Trophoblast cell (in vitro differentiated cells and primary cell): ENCODE measurements around the gene FGFBP1.

ENCODE experiments used
- DNase-seq, 2 donors: peaks; one replicate each; pipeline ENCODE4 v3.0.0-alpha.2; 2016
- H2AFZ ChIP-seq: 2 replicates; pipeline ENCODE4 v1.6.1; 2013; ENCODE audit warnings: low read length, moderate library complexity, mild to moderate bottlenecking; ENCODE audit not compliant: insufficient read depth, poor library complexity
- H2AK5ac ChIP-seq: 2 replicates; pipeline ENCODE4 v1.6.1; 2013; ENCODE audit warnings: mild to moderate bottlenecking, low read length
- H2BK120ac ChIP-seq: 2 replicates; pipeline ENCODE4 v1.6.1; 2013; ENCODE audit warnings: low read length, mild to moderate bottlenecking, moderate library complexity; ENCODE audit not compliant: insufficient read depth, poor library complexity
- H2BK12ac ChIP-seq: 2 replicates; pipeline ENCODE4 v1.6.1; 2013; ENCODE audit warnings: mild to moderate bottlenecking, low read length, moderate library complexity
- H2BK5ac ChIP-seq: 2 replicates; pipeline ENCODE4 v1.6.1; 2013; ENCODE audit warnings: low read length, low read depth, moderate library complexity, mild to moderate bottlenecking; ENCODE audit not compliant: poor library complexity
- H3K14ac ChIP-seq: 2 replicates; pipeline ENCODE4 v1.6.1; 2013; ENCODE audit warnings: mild to moderate bottlenecking, low read length
- H3K18ac ChIP-seq: 2 replicates; pipeline ENCODE4 v1.6.1; 2013; ENCODE audit warnings: mild to moderate bottlenecking, low read length
- H3K23ac ChIP-seq: 2 replicates; pipeline ENCODE4 v1.6.1; 2013; ENCODE audit warnings: low read length
- H3K27ac ChIP-seq: 2 replicates; pipeline ENCODE4 v1.5.1; 2013; ENCODE audit warnings: low read depth, mild to moderate bottlenecking, inconsistent platforms, low read length, moderate library complexity
- H3K27me3 ChIP-seq: 2 replicates; pipeline ENCODE4 v1.6.1; 2013; ENCODE audit warnings: inconsistent platforms, mild to moderate bottlenecking, low read length, moderate library complexity; ENCODE audit not compliant: insufficient read depth
- H3K36me3 ChIP-seq, 2 experiments: 1 replicate in 1 of 2; 2 replicates in 1 of 2; pipeline ENCODE4 v1.6.1; 2013; ENCODE audit warnings: low read length in 2 of 2, mild to moderate bottlenecking in 2 of 2, moderate library complexity in 1 of 2; ENCODE audit not compliant: insufficient read depth in 2 of 2, control insufficient read depth in 1 of 2
- H3K4ac ChIP-seq: 2 replicates; pipeline ENCODE4 v1.6.1; 2013; ENCODE audit warnings: low read depth, mild to moderate bottlenecking, low read length, moderate library complexity
- H3K4me1 ChIP-seq, 2 experiments: 1 replicate in 1 of 2; 2 replicates in 1 of 2; pipeline ENCODE4 v1.6.1; 2013; ENCODE audit warnings: low read length in 2 of 2, mild to moderate bottlenecking in 2 of 2, moderate library complexity in 1 of 2; ENCODE audit not compliant: insufficient read depth in 2 of 2, control insufficient read depth in 1 of 2
- H3K4me2 ChIP-seq: 2 replicates; pipeline ENCODE4 v1.6.1; 2013; ENCODE audit warnings: inconsistent platforms, mild to moderate bottlenecking, low read length, moderate library complexity
- H3K4me3 ChIP-seq: 2 replicates; pipeline ENCODE4 v1.5.1; 2013; ENCODE audit warnings: mild to moderate bottlenecking, low read depth, low read length, inconsistent platforms
- H3K79me1 ChIP-seq: one replicate; pipeline ENCODE4 v1.6.1; 2013; ENCODE audit warnings: low read length
- H3K79me2 ChIP-seq: 2 replicates; pipeline ENCODE4 v1.6.1; 2013; ENCODE audit warnings: low read length, mild to moderate bottlenecking; ENCODE audit not compliant: control insufficient read depth, insufficient read depth, poor library complexity
- H3K9ac ChIP-seq: 2 replicates; pipeline ENCODE4 v1.6.1; 2013; ENCODE audit warnings: mild to moderate bottlenecking, low read length
- H3K9me3 ChIP-seq: 2 replicates; pipeline ENCODE4 v1.6.1; 2013; ENCODE audit warnings: low read depth, mild to moderate bottlenecking, control low read depth, inconsistent platforms, low read length; ENCODE audit not compliant: insufficient read depth
- H4K12ac ChIP-seq: 2 replicates; pipeline ENCODE4 v1.6.1; 2013; ENCODE audit warnings: low read depth, mild to moderate bottlenecking, low read length, moderate library complexity
- H4K8ac ChIP-seq: 2 replicates; pipeline ENCODE4 v1.6.1; 2013; ENCODE audit warnings: low read depth, mild to moderate bottlenecking, low read length, moderate library complexity
- H4K91ac ChIP-seq: one replicate; pipeline ENCODE4 v1.6.1; 2013; ENCODE audit warnings: low read depth, mild to moderate bottlenecking, low read length, moderate library complexity
- WGBS: extraction: QIAGEN DNeasy Blood & Tissue Kit; methylation state at CpG from one replicate; pipeline ENCODE4 v1.1.7; 2013; ENCODE audit warnings: missing lambda C conversion rate; ENCODE audit not compliant: insufficient read length, insufficient coverage; ENCODE audit errors: extremely low coverage; 5-methylcytosine and 5-hydroxymethylcytosine counted together

Gene FGFBP1

GRCh38 chr4:15982842-15983524, 44.4 kb upstream of the FGFBP1 start:
- H3K4me3 ChIP-seq: no peak overlapping the region
- no peaks in the 10 kb centered on the region for H3K27me3 ChIP-seq
- no peak overlapping the region for H2BK5ac ChIP-seq
- H3K4me1 ChIP-seq: peaks cover 4 to 11% of the 10 kb centered on the region in 2 experiments
- H3K27ac ChIP-seq: peak overlapping the region; percentile 1
- no peak overlapping the region for H4K91ac ChIP-seq
- DNase-seq: peak in 1 of 2 donors; percentile 51
- no peak overlapping the region for H3K23ac ChIP-seq
- H3K79me1 ChIP-seq: no peaks in the 10 kb centered on the region
- no peak overlapping the region for H3K4me2 ChIP-seq
- H3K4ac ChIP-seq: no peak overlapping the region
- no peak overlapping the region for H2AFZ ChIP-seq
- H3K9me3 ChIP-seq: peaks cover 1% of the 10 kb centered on the region
- no peak overlapping the region for H4K12ac ChIP-seq
- H2BK120ac ChIP-seq: no peak overlapping the region
- H3K36me3 ChIP-seq: peaks cover 11 to 15% of the 10 kb centered on the region in 2 experiments
- no peak overlapping the region for H2AK5ac ChIP-seq
- no peaks in the 10 kb centered on the region for H3K79me2 ChIP-seq
- WGBS: no CpG with 5 or more reads among the region's 8 CpGs
- H3K9ac ChIP-seq: no peak overlapping the region
- H3K18ac ChIP-seq: no peak overlapping the region
- H4K8ac ChIP-seq: no peak overlapping the region
- no peak overlapping the region for H3K14ac ChIP-seq
- H2BK12ac ChIP-seq: no peak overlapping the region

GRCh38 chr4:15976456-15977447, 38.2 kb upstream of the FGFBP1 start:
- H4K12ac ChIP-seq: no peak overlapping the region
- no peak overlapping the region for H3K4ac ChIP-seq
- H3K27ac ChIP-seq: no peak overlapping the region
- no peaks in the 10 kb centered on the region for H3K9me3 ChIP-seq
- no peak overlapping the region for H3K4me3 ChIP-seq
- no peak overlapping the region for H2AK5ac ChIP-seq
- no peaks in the 10 kb centered on the region for H3K27me3 ChIP-seq
- H3K36me3 ChIP-seq: peaks cover 0 to 6% of the 10 kb centered on the region in 2 experiments
- no peaks in the 10 kb centered on the region for H3K79me2 ChIP-seq
- H3K18ac ChIP-seq: no peak overlapping the region
- no peak overlapping the region for H4K91ac ChIP-seq
- no peak overlapping the region for H3K23ac ChIP-seq
- DNase-seq: no peak
- no peak overlapping the region for H3K4me2 ChIP-seq
- H3K14ac ChIP-seq: no peak overlapping the region
- no CpG with 5 or more reads among the region's 7 CpGs for WGBS
- no peak overlapping the region for H3K9ac ChIP-seq
- H2AFZ ChIP-seq: no peak overlapping the region
- H3K79me1 ChIP-seq: no peaks in the 10 kb centered on the region
- H2BK12ac ChIP-seq: no peak overlapping the region
- H2BK120ac ChIP-seq: no peak overlapping the region
- H4K8ac ChIP-seq: no peak overlapping the region
- H3K4me1 ChIP-seq: no peaks in the 10 kb centered on the region
- no peak overlapping the region for H2BK5ac ChIP-seq

- H3K23ac ChIP-seq: no peak overlapping the region
- peaks cover 2% of the 10 kb centered on the region for H3K9me3 ChIP-seq
- H2AFZ ChIP-seq: no peak overlapping the region
- peaks cover 0 to 2% of the 10 kb centered on the region in 2 experiments for H3K36me3 ChIP-seq
- H3K79me1 ChIP-seq: no peaks in the 10 kb centered on the region
- H4K8ac ChIP-seq: no peak overlapping the region
- no peak overlapping the region for H2BK12ac ChIP-seq
- H2AK5ac ChIP-seq: no peak overlapping the region
- H3K4me3 ChIP-seq: no peak overlapping the region
- no peak overlapping the region for H3K4ac ChIP-seq
- no peak overlapping the region for H3K18ac ChIP-seq
- H4K91ac ChIP-seq: no peak overlapping the region
- no peaks in the 10 kb centered on the region for H3K79me2 ChIP-seq
- no peak overlapping the region for H4K12ac ChIP-seq
- H3K4me1 ChIP-seq: no peaks in the 10 kb centered on the region
- no peaks in the 10 kb centered on the region for H3K27me3 ChIP-seq
- H3K9ac ChIP-seq: no peak overlapping the region
- no peak for DNase-seq
- H2BK120ac ChIP-seq: no peak overlapping the region
- H2BK5ac ChIP-seq: no peak overlapping the region
- H3K14ac ChIP-seq: no peak overlapping the region
- no CpG with 5 or more reads among the region's 9 CpGs for WGBS
- H3K4me2 ChIP-seq: no peak overlapping the region
- no peak overlapping the region for H3K27ac ChIP-seq
These were observed 32.7 kb upstream of the FGFBP1 start for GRCh38 chr4:15971068-15971801.

GRCh38 chr4:15968551-15969300, 30.2 kb upstream of the FGFBP1 start:
- H3K18ac ChIP-seq: no peak overlapping the region
- H4K91ac ChIP-seq: no peak overlapping the region
- no peak overlapping the region for H3K4me2 ChIP-seq
- no peak overlapping the region for H3K23ac ChIP-seq
- H2BK120ac ChIP-seq: no peak overlapping the region
- no peaks in the 10 kb centered on the region for H3K79me2 ChIP-seq
- H3K4ac ChIP-seq: no peak overlapping the region
- H2AK5ac ChIP-seq: no peak overlapping the region
- H3K36me3 ChIP-seq: peaks cover 0 to 2% of the 10 kb centered on the region in 2 experiments
- WGBS: no CpG with 5 or more reads among the region's 11 CpGs
- H3K4me3 ChIP-seq: no peak overlapping the region
- H3K9ac ChIP-seq: no peak overlapping the region
- H3K4me1 ChIP-seq: no peaks in the 10 kb centered on the region
- H3K14ac ChIP-seq: no peak overlapping the region
- no peak for DNase-seq
- peaks cover 2% of the 10 kb centered on the region for H3K9me3 ChIP-seq
- H2BK5ac ChIP-seq: no peak overlapping the region
- H4K8ac ChIP-seq: no peak overlapping the region
- no peak overlapping the region for H2AFZ ChIP-seq
- H3K79me1 ChIP-seq: no peaks in the 10 kb centered on the region
- no peak overlapping the region for H4K12ac ChIP-seq
- H3K27me3 ChIP-seq: no peaks in the 10 kb centered on the region
- no peak overlapping the region for H2BK12ac ChIP-seq
- H3K27ac ChIP-seq: no peak overlapping the region
